HCT116 (cell line): Measurements from ENCODE around the gene ENTPD5. TPM values are rescaled to one million over a fixed set of nuclear protein-coding genes. Genes with fewer than 3 reads are reported as not detected.

Source experiments
- ATAC-seq: fragments of 200-7000 bp; cut with Tn5 transposase; 2 replicates; pipeline ENCODE4 v1.9.1; 2020; ENCODE audit warnings: mild to moderate bottlenecking, moderate library complexity
- BruUV-seq: library from RNA; stranded (reverse); fragments of 400-500 nt; replicated peaks from 2 replicates; lab custom pipeline; 2021; lab: Mats Ljungman, UMichigan
- CTCF ChIA-PET: fragments of 300-600 bp; sonication (Branson Sonifier 250); formaldehyde crosslinking; loops from one replicate; lab custom pipeline; 2021; ENCODE audit warnings: antibody characterized with exemption; lab: Charles Lee
- POLR2A ChIA-PET: fragments of 300-600, 350-600 bp; sonication (Branson Sonifier 250); formaldehyde crosslinking; loops from one replicate; lab custom pipeline; 2021; ENCODE audit warnings: antibody characterized with exemption; lab: Charles Lee
- RAD21 ChIA-PET, 2 experiments: fragments of 300-600 bp; sonication (Branson Sonifier 250); formaldehyde crosslinking; loops; one replicate each; lab custom pipeline; 2023; ENCODE audit warnings: low total read pairs in 2 of 2; ENCODE audit not compliant: uncharacterized antibody in 2 of 2, unreplicated experiment in 2 of 2, low non-redundant PET in 1 of 2; lab: Charles Lee
- DNase-seq: peaks from one replicate; pipeline ENCODE4 v3.0.0-alpha.2; 2010; ENCODE audit warnings: low read depth, low spot score
- H2AFZ ChIP-seq: fragments of 200-600 bp; shearing (Covaris generic), sonication (generic); 2 replicates; pipeline ENCODE4 v1.6.1; 2017; ENCODE audit warnings: low read depth, mixed run types, mixed read lengths, antibody characterized with exemption, low read length; ENCODE audit not compliant: poor library complexity, severe bottlenecking
- H3K27ac ChIP-seq: 2 replicates; pipeline ENCODE4 v1.5.1; 2012; ENCODE audit warnings: low read depth, low read length
- H3K27me3 ChIP-seq: fragments of 200-600 bp; sonication (generic); 2 replicates; pipeline ENCODE4 v1.6.1; 2016; ENCODE audit warnings: mixed run types, low read length, mixed read lengths; ENCODE audit not compliant: insufficient read depth
- H3K36me3 ChIP-seq, 2 experiments: fragments of 200-500 bp in 1 of 2; fragments of 200-600 bp in 1 of 2; sonication (Bioruptor generic) in 1 of 2; sonication (generic) in 1 of 2; 2 replicates each; pipeline versions ENCODE4 v1.5.1 to v1.6.1; 2014 to 2016; ENCODE audit warnings: low read length in 2 of 2, inconsistent platforms in 1 of 2, mixed read lengths in 1 of 2, mixed run types in 1 of 2; ENCODE audit not compliant: insufficient read depth in 2 of 2, control insufficient read depth in 1 of 2
- H3K4me1 ChIP-seq, 2 experiments: fragments of 200-600 bp in 1 of 2; sonication (generic) in 1 of 2; 2 replicates each; pipeline versions ENCODE4 v1.5.1 to v1.6.1; 2012 to 2017; ENCODE audit warnings: low read length in 2 of 2, inconsistent platforms in 1 of 2, mild to moderate bottlenecking in 1 of 2, mixed read lengths in 1 of 2, mixed run types in 1 of 2, moderate library complexity in 1 of 2; ENCODE audit not compliant: insufficient read depth in 2 of 2, control insufficient read depth in 1 of 2
- H3K4me2 ChIP-seq: fragments of 200-600 bp; sonication (generic); 2 replicates; pipeline ENCODE4 v1.6.1; 2017; ENCODE audit warnings: mixed run types, low read length, mixed read lengths
- H3K4me3 ChIP-seq, 2 experiments: fragments of 200-600 bp in 1 of 2; sonication (generic) in 1 of 2; replicated peaks in 1 of 2; 2 replicates each; pipeline ENCODE4 v1.5.1; 2011 to 2016; ENCODE audit warnings: low read length in 2 of 2, control low read depth in 1 of 2, low read depth in 1 of 2, mild to moderate bottlenecking in 1 of 2, mixed read lengths in 1 of 2, mixed run types in 1 of 2
- H3K79me2 ChIP-seq: fragments of 200-600 bp; sonication (generic); 2 replicates; pipeline ENCODE4 v1.6.1; 2017; ENCODE audit warnings: mild to moderate bottlenecking, mixed run types, low read length, moderate library complexity, mixed read lengths; ENCODE audit not compliant: insufficient read depth
- H3K9ac ChIP-seq: fragments of 200-600 bp; sonication (generic); 2 replicates; pipeline ENCODE4 v1.6.1; 2016; ENCODE audit warnings: low read length, mixed read lengths
- H3K9me2 ChIP-seq: fragments of 200-600 bp; sonication (generic), shearing (Covaris generic); 2 replicates; pipeline ENCODE4 v1.6.1; 2017; ENCODE audit warnings: mixed run types, mild to moderate bottlenecking, moderate library complexity; ENCODE audit not compliant: insufficient read depth
- H3K9me3 ChIP-seq, 2 experiments: fragments of 200-500 bp in 1 of 2; fragments of 200-600 bp in 1 of 2; sonication (Bioruptor generic) in 1 of 2; sonication (generic) in 1 of 2; 2 replicates each; pipeline ENCODE4 v1.6.1; 2014 to 2017; ENCODE audit warnings: low read length in 2 of 2, mixed read lengths in 2 of 2, inconsistent platforms in 1 of 2, low read depth in 1 of 2, mild to moderate bottlenecking in 1 of 2, mixed run types in 1 of 2, moderate library complexity in 1 of 2; ENCODE audit not compliant: control insufficient read depth in 1 of 2, insufficient read depth in 1 of 2
- H4K20me1 ChIP-seq: fragments of 200-600 bp; sonication (generic), shearing (Covaris generic); 2 replicates; pipeline ENCODE4 v1.6.1; 2017; ENCODE audit warnings: mixed run types, mild to moderate bottlenecking, moderate library complexity; ENCODE audit not compliant: insufficient read depth
- ATF3 ChIP-seq: IDR thresholded peaks from 2 replicates; pipeline ENCODE4 v1.6.1; 2012
- CTCF ChIP-seq, 3 experiments: fragments of 200-600 bp in 1 of 3; sonication (generic) in 1 of 3; IDR thresholded peaks in 2 of 3; conservative IDR thresholded peaks in 1 of 3; 2 replicates each; pipeline ENCODE4 v1.5.1; 2012 to 2017; ENCODE audit warnings: low read depth in 2 of 3, low read length in 2 of 3, antibody characterized with exemption in 1 of 3, borderline replicate concordance in 1 of 3, control low read depth in 1 of 3, mild to moderate bottlenecking in 1 of 3, mixed read lengths in 1 of 3, mixed run types in 1 of 3, moderate library complexity in 1 of 3; ENCODE audit not compliant: insufficient read depth in 1 of 3
- EGR1 ChIP-seq: IDR thresholded peaks from 2 replicates; pipeline ENCODE4 v1.6.1; 2012; ENCODE audit warnings: low read depth
- EZH2 ChIP-seq: fragments of 200-600 bp; sonication (generic); IDR thresholded peaks from 2 replicates; pipeline ENCODE4 v1.6.1; 2017; ENCODE audit warnings: antibody characterized with exemption, mixed run types
- REST ChIP-seq: IDR thresholded peaks from 2 replicates; pipeline ENCODE4 v1.6.1; 2012; ENCODE audit warnings: low read depth
- SIN3A ChIP-seq: IDR thresholded peaks from 2 replicates; pipeline ENCODE4 v1.6.1; 2012; ENCODE audit warnings: low read depth
- SP1 ChIP-seq: IDR thresholded peaks from 2 replicates; pipeline ENCODE4 v1.6.1; 2012; ENCODE audit warnings: low read depth
- TCF7L2 ChIP-seq: IDR thresholded peaks from 2 replicates; pipeline ENCODE4 v1.7.0; 2011; ENCODE audit warnings: borderline replicate concordance, inconsistent platforms; ENCODE audit not compliant: insufficient read depth, insufficient read length; ENCODE audit errors: extremely low read depth
- ZBTB33 ChIP-seq: IDR thresholded peaks from 2 replicates; pipeline ENCODE4 v1.6.1; 2011; ENCODE audit warnings: mild to moderate bottlenecking, low read length, moderate library complexity; ENCODE audit not compliant: insufficient replicate concordance; ENCODE audit errors: extremely low read depth
- ZFX ChIP-seq: fragments of 450-650 bp; IDR thresholded peaks from 2 replicates; pipeline ENCODE4 v1.6.1; 2017
- ZNF274 ChIP-seq: fragments of 200-500 bp; sonication (Bioruptor generic); IDR thresholded peaks from 2 replicates; pipeline ENCODE4 v1.6.1; 2014; ENCODE audit warnings: mild to moderate bottlenecking, low read depth, low read length, inconsistent platforms
- intact Hi-C: fragments of 100-400 bp; cut with micrococcal nuclease; formaldehyde crosslinking; loops from 2 replicates; pipeline ENCODE4 v1.10.0; 2022
- total RNA-seq: library from RNA; stranded (reverse); gene quantifications from one replicate; pipeline ENCODE4 v1.2.1, GENCODE V29; 2021; ENCODE audit not compliant: unreplicated experiment

ENTPD5 gene
- total RNA-seq, 1 experiment from 2014 or later = 14.4 TPM

GRCh38 chr14:74015176-74015575 lies 3.9 kb downstream of the ENTPD5 start:
- Histone ChIP-seq H2AFZ (no peak overlapping the region), H3K9me2 (no peaks in the 10 kb centered on the region), H3K79me2 (0 out of 2 replicates have a peak, but pooled peaks cover 4% of the 10 kb centered on the region), H3K36me3 (peaks cover 0 to 3% of the 10 kb centered on the region in 2 experiments; a peak in 1 of 4 replicates), H3K4me1 (peaks cover 9 to 15% of the 10 kb centered on the region in 2 experiments; a peak in 3 of 4 replicates), H3K4me3 (no peak overlapping the region), H3K27me3 (no peaks in the 10 kb centered on the region), H3K27ac (no peak overlapping the region), H3K9me3 (no peaks in the 10 kb centered on the region), H3K4me2 (no peak overlapping the region), H4K20me1 (no peaks in the 10 kb centered on the region), H3K9ac (no peak overlapping the region)
- DNase-seq (no peak), ATAC-seq (no peak)
- TF ChIP-seq SP1 (no peak), SIN3A (no peak)
- ChIA-PET CTCF (no interaction called here), RAD21 (no interaction called here), POLR2A (interaction anchor here (0.6 kb wide), 1 partner anchor 9 kb away, joined by 3 read pairs; no protein-coding TSS in a partner anchor)
- no TSS peak for BruUV-seq
- intact Hi-C loops = loop anchor here (5.0 kb wide), 1 partner anchor 63 kb away; the partner anchor contains the start of genes COQ6 and FAM161B

- RAD21 ChIA-PET = no interaction called here
- Histone ChIP-seq H3K9ac (no peak overlapping the region), H3K9me2 (no peaks in the 10 kb centered on the region), H3K4me1 (peaks cover 8 to 9% of the 10 kb centered on the region in 2 experiments; a peak in 3 of 4 replicates), H3K27me3 (no peaks in the 10 kb centered on the region), H2AFZ (no peak overlapping the region), H3K27ac (no peak overlapping the region), H3K4me2 (no peak overlapping the region), H3K36me3 (peaks cover 0 to 3% of the 10 kb centered on the region in 2 experiments; a peak in 1 of 4 replicates), H4K20me1 (no peaks in the 10 kb centered on the region), H3K79me2 (0 out of 2 replicates have a peak, but pooled peaks cover 4% of the 10 kb centered on the region), H3K9me3 (no peaks in the 10 kb centered on the region), H3K4me3 (no peak overlapping the region)
- DNase-seq (no peak), ATAC-seq (no peak)
- CTCF ChIA-PET = no interaction called here
- no TSS peak for BruUV-seq
- POLR2A ChIA-PET = no interaction called here
- no peak for TF ChIP-seq SP1
- TF ChIP-seq ZNF274 = no peak
- TF ChIP-seq ZFX = no peak
- TF ChIP-seq EGR1 = no peak
- TF ChIP-seq REST = no peak
- no peak for TF ChIP-seq ATF3
- no peak for TF ChIP-seq ZBTB33
- no peak for TF ChIP-seq CTCF (IDR thresholded peaks at IDR 0.05 in 2 of 3, conservative IDR thresholded peaks at IDR 0.05 in 1 of 3; ENCODE audit: borderline replicate concordance in 1 of 3, insufficient read depth in 1 of 3, low read depth in 2 of 3, low read length in 2 of 3)
- no peak for TF ChIP-seq EZH2
- TF ChIP-seq TCF7L2 = no peak
- intact Hi-C loops = no loop called here
Observed at GRCh38 chr14:74014299-74014698, 4.8 kb downstream of the ENTPD5 start.
